Measurements from ENCODE around the gene LENEP. TPM values are rescaled to one million over a fixed set of nuclear protein-coding genes. Genes with fewer than 3 reads are reported as not detected.

The LENEP gene
- total RNA-seq, 2 donors from 2014 or later: not detected

GRCh38 chr1:154957091-154957657 is 36.2 kb upstream of the LENEP start:
- TF ChIP-seq, protein P1, sequence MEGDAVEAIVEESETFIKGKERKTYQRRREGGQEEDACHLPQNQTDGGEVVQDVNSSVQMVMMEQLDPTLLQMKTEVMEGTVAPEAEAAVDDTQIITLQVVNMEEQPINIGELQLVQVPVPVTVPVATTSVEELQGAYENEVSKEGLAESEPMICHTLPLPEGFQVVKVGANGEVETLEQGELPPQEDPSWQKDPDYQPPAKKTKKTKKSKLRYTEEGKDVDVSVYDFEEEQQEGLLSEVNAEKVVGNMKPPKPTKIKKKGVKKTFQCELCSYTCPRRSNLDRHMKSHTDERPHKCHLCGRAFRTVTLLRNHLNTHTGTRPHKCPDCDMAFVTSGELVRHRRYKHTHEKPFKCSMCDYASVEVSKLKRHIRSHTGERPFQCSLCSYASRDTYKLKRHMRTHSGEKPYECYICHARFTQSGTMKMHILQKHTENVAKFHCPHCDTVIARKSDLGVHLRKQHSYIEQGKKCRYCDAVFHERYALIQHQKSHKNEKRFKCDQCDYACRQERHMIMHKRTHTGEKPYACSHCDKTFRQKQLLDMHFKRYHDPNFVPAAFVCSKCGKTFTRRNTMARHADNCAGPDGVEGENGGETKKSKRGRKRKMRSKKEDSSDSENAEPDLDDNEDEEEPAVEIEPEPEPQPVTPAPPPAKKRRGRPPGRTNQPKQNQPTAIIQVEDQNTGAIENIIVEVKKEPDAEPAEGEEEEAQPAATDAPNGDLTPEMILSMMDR (IDR thresholded peaks at IDR 0.05): no peak
- TF ChIP-seq POLR2AphosphoS5 (IDR thresholded peaks at IDR 0.05) (no peak), POLR2A (IDR thresholded peaks at IDR 0.05) (no peak)
- H3K4me3 ChIP-seq: no peak overlapping the region
- 43% methylated on average over 9 of the region's 9 CpGs for WGBS
- H3K9me3 ChIP-seq: no peaks in the 10 kb centered on the region
- DNase-seq (ENCODE audit: low spot score): no peak
- no peaks in the 10 kb centered on the region for H3K27me3 ChIP-seq (replicated peaks; ENCODE audit: insufficient read depth)
- peak overlapping the region; percentile 1 to 76 for H3K27ac ChIP-seq
- no peaks in the 10 kb centered on the region for H3K36me3 ChIP-seq
- peaks cover 22% of the 10 kb centered on the region for H3K4me1 ChIP-seq (replicated peaks)
- intact Hi-C loops (cut with DNase I): no loop called here

GRCh38 chr1:154958036-154958435 is 35.4 kb upstream of the LENEP start:
- Histone ChIP-seq H3K27me3 (replicated peaks; ENCODE audit: insufficient read depth) (no peaks in the 10 kb centered on the region), H3K36me3 (no peaks in the 10 kb centered on the region), H3K9me3 (no peaks in the 10 kb centered on the region), H3K4me1 (replicated peaks) (peaks cover 31% of the 10 kb centered on the region), H3K27ac (no peak overlapping the region), H3K4me3 (no peak overlapping the region)
- intact Hi-C loops (cut with DNase I): no loop called here
- WGBS: 70% methylated on average over 2 of the region's 2 CpGs
- no peak for TF ChIP-seq POLR2A (IDR thresholded peaks at IDR 0.05)
- TF ChIP-seq POLR2AphosphoS5 (IDR thresholded peaks at IDR 0.05): no peak
- TF ChIP-seq, protein P1 (IDR thresholded peaks at IDR 0.05): no peak
- DNase-seq (ENCODE audit: low spot score): no peak

DNA sequence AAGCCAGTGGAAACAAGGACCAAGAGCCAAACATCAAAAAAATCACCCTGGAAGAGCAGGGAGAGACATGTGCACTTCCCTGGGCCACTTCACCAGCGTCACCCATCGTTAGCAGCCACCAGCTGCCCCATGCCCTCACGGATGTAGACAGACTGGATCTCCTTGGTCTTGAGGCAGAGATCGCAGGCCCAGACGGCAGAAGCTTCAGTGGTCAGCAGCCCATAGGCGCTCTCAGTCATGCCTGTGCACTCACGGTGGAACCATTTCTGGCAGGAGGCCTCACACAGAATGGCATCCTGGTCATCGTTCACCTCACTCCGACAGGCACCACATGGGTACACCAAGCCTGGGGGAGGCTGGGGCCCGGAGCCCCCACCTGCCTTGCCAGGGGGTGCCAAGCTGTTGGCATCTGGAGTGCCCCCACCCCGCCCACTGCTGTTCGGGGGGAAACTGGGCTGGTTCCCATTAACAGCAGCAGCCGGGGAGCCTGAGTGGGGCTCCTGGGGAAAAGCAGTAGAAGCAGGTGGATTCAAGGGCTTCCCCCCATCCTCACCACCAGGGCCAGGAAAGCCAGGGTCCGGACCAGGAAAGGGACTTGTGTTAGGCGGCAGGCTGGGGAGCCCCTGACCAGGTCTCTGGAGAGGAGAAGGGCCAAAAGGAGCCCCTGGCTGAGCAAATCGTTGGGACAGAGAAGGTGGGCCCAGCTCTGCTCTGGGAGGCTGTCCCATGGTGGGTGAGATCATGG is 34.5 kb upstream of the LENEP start:
- Histone ChIP-seq H3K4me1 (replicated peaks) (peaks cover 26% of the 10 kb centered on the region), H3K4me3 (no peak overlapping the region), H3K9me3 (no peaks in the 10 kb centered on the region), H3K27ac (no peak overlapping the region), H3K27me3 (replicated peaks; ENCODE audit: insufficient read depth) (no peaks in the 10 kb centered on the region), H3K36me3 (no peaks in the 10 kb centered on the region)
- WGBS: 86% methylated on average over 15 of the region's 16 CpGs
- TF ChIP-seq, protein P1 (IDR thresholded peaks at IDR 0.05): no peak
- no peak for TF ChIP-seq POLR2A (IDR thresholded peaks at IDR 0.05)
- TF ChIP-seq POLR2AphosphoS5 (IDR thresholded peaks at IDR 0.05): no peak
- DNase-seq (ENCODE audit: low spot score): no peak
- intact Hi-C loops (cut with DNase I): no loop called here

DNA sequence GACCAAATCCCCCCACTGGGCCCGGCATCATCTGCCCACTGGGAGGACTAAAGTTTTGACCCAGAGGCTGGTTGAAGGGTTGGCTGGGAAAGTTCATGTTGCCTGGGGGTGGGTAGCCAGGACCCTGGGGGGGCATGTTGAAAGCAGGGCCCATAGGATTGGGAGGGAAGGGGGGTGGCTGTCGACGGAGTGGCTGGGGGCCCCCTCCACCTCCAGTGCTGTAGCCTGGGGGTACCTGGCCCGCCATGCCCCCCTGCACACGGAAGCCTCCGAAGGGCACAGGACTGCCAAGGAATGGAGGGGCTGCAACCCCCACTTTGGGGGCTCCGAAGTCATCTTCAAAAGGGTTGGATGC is 34.0 kb upstream of the LENEP start:
- no peak for TF ChIP-seq POLR2AphosphoS5 (IDR thresholded peaks at IDR 0.05)
- TF ChIP-seq POLR2A (IDR thresholded peaks at IDR 0.05): no peak
- TF ChIP-seq, protein P1 (IDR thresholded peaks at IDR 0.05): no peak
- Histone ChIP-seq H3K27me3 (replicated peaks; ENCODE audit: insufficient read depth) (no peaks in the 10 kb centered on the region), H3K4me3 (no peak overlapping the region), H3K27ac (no peak overlapping the region), H3K4me1 (replicated peaks) (peaks cover 26% of the 10 kb centered on the region), H3K36me3 (no peaks in the 10 kb centered on the region), H3K9me3 (no peaks in the 10 kb centered on the region)
- 84% methylated on average over 7 of the region's 7 CpGs for WGBS
- intact Hi-C loops (cut with DNase I): no loop called here
- no peak for DNase-seq (ENCODE audit: low spot score)
